ENCODE results near the gene RNU6-1. TPM values are rescaled to one million over a fixed set of nuclear protein-coding genes. Genes with fewer than 3 reads are reported as not detected.

Gene RNU6-1
- polyA plus RNA-seq, 2 of the 4 experiments (the other 2 are of a cell fraction) = not detected

DNA sequence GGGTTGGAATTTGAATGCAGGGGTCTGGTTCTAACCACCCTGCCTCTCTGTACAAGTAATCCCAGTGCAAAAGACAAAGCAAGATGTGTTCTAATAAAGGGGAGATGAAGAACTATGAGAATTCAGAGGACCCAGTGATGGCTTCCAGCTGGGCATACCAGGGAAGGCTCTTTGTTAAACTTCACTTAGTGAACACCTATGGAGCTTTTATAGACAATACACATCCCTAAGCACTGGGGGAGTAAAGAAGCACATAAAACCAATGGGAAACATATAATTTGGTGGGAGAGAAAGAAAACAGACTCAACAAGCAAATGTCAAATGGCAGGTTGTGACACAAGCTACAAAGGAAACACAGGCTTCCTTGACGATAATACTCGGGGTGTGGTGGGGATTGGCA is 47.9 kb upstream of the RNU6-1 start:
- peak overlapping the region; percentile 11 to 84; a peak in 2 of 6 replicates for H3K27ac ChIP-seq
- ChIA-PET POLR2A (no interaction called here), CTCF (interaction anchor here (0.7 to 9.4 kb wide), 6 partner anchors 11 to 80 kb away, joined by 3 to 76 read pairs (median 4); no protein-coding TSS in a partner anchor)
- no peak for ATAC-seq
- 0 out of 3 replicates have a peak, but pooled peaks cover 5% of the 10 kb centered on the region for H3K9me3 ChIP-seq
- TF ChIP-seq SREBF2 (IDR thresholded peaks at IDR 0.05) = no peak
- TF ChIP-seq NFE2L2 (conservative IDR thresholded peaks at IDR 0.05; ENCODE audit: low read length) = no peak
- TF ChIP-seq NPAS2 (CRISPR knock-in tag; IDR thresholded peaks at IDR 0.05; ENCODE audit: borderline replicate concordance) = no peak
- TF ChIP-seq, protein P1, sequence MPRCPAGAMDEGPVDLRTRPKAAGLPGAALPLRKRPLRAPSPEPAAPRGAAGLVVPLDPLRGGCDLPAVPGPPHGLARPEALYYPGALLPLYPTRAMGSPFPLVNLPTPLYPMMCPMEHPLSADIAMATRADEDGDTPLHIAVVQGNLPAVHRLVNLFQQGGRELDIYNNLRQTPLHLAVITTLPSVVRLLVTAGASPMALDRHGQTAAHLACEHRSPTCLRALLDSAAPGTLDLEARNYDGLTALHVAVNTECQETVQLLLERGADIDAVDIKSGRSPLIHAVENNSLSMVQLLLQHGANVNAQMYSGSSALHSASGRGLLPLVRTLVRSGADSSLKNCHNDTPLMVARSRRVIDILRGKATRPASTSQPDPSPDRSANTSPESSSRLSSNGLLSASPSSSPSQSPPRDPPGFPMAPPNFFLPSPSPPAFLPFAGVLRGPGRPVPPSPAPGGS (IDR thresholded peaks at IDR 0.05) = no peak
- TF ChIP-seq CTCF (IDR thresholded peaks at IDR 0.05) = no peak
- TF ChIP-seq KDM5A (IDR thresholded peaks at IDR 0.05) = no peak
- TF ChIP-seq, protein P2, sequence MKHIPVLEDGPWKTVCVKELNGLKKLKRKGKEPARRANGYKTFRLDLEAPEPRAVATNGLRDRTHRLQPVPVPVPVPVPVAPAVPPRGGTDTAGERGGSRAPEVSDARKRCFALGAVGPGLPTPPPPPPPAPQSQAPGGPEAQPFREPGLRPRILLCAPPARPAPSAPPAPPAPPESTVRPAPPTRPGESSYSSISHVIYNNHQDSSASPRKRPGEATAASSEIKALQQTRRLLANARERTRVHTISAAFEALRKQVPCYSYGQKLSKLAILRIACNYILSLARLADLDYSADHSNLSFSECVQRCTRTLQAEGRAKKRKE (CRISPR knock-in tag; IDR thresholded peaks at IDR 0.05; ENCODE audit: low read depth) = no peak
- no peak for TF ChIP-seq HOXA7 (CRISPR knock-in tag; IDR thresholded peaks at IDR 0.05)
- no peak for TF ChIP-seq RCOR1 (IDR thresholded peaks at IDR 0.05; ENCODE audit: low read depth, low read length)
- no peak for TF ChIP-seq TP53 (CRISPR knock-in tag; IDR thresholded peaks at IDR 0.05)
- no peak for TF ChIP-seq MAX (IDR thresholded peaks at IDR 0.05)
- TF ChIP-seq, protein P3, sequence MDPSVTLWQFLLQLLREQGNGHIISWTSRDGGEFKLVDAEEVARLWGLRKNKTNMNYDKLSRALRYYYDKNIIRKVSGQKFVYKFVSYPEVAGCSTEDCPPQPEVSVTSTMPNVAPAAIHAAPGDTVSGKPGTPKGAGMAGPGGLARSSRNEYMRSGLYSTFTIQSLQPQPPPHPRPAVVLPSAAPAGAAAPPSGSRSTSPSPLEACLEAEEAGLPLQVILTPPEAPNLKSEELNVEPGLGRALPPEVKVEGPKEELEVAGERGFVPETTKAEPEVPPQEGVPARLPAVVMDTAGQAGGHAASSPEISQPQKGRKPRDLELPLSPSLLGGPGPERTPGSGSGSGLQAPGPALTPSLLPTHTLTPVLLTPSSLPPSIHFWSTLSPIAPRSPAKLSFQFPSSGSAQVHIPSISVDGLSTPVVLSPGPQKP (IDR thresholded peaks at IDR 0.05; ENCODE audit: low read depth, low read length) = no peak
- no peak overlapping the region for H3K4me3 ChIP-seq
- H3K4me2 ChIP-seq = no peak overlapping the region
- WGBS (ENCODE audit: missing lambda C conversion rate) = 98% methylated on average over 2 of the region's 2 CpGs
- no peak for DNase-seq (ENCODE audit: low read depth in 1 of 2, low spot score in 1 of 2)
- peaks cover 38% of the 10 kb centered on the region for H3K4me1 ChIP-seq
- FAIRE-seq = no peak

DNA sequence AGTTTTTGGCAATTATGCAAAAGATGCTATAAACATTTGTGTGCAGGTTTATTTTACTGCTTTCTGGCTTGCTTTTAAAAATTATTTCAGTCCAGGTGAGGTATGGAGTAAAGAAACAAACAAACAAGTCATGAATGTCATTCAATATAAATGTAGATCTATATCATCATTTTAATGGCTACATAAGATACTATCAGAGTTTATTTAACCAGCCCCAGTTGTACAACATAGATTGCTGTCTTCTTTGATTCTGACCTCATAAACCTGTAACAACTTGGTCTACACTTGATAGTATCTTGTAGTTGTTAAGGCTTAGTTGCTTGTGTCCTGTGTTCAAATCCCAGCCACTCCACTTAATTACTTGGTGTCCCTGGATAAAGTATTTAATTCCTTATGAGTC is 46.0 kb upstream of the RNU6-1 start:
- peak overlapping the region; percentile 67; the same call in 2 of the 3 replicates for H3K4me2 ChIP-seq
- 0 out of 3 replicates have a peak, but pooled peaks cover 5% of the 10 kb centered on the region for H3K9me3 ChIP-seq
- POLR2A ChIA-PET = interaction anchor here (3.0 kb wide), 1 partner anchor 30 kb away, joined by 26 read pairs; no protein-coding TSS in a partner anchor
- peaks cover 50% of the 10 kb centered on the region for H3K4me1 ChIP-seq
- ATAC-seq (no peak), DNase-seq (ENCODE audit: low read depth in 1 of 2, low spot score in 1 of 2) (no peak), FAIRE-seq (peak; percentile 83)
- H3K27ac ChIP-seq = peak overlapping the region; percentile 84 to 93; a peak in 4 of 6 replicates
- CTCF ChIA-PET = interaction anchor here (1.1 to 9.4 kb wide), 2 partner anchors 24 to 32 kb away, joined by 3 to 76 read pairs; no protein-coding TSS in a partner anchor
- H3K4me3 ChIP-seq = no peak overlapping the region
- TF ChIP-seq SMC3 (IDR thresholded peaks at IDR 0.05) (no peak), FOXS1 (CRISPR knock-in tag; IDR thresholded peaks at IDR 0.05) (no peak), RARB (CRISPR knock-in tag; IDR thresholded peaks at IDR 0.05) (no peak), JUNB (IDR thresholded peaks at IDR 0.05) (no peak), HOXB5 (CRISPR knock-in tag; IDR thresholded peaks at IDR 0.05) (no peak), NR3C1 (IDR thresholded peaks at IDR 0.05) (no peak), HDAC2 (IDR thresholded peaks at IDR 0.05) (no peak), RNF2 (IDR thresholded peaks at IDR 0.05; ENCODE audit: borderline replicate concordance, low read depth) (no peak), ESRRA (IDR thresholded peaks at IDR 0.05; ENCODE audit: borderline replicate concordance, low read length) (no peak), ZNF302 (CRISPR knock-in tag; IDR thresholded peaks at IDR 0.05) (no peak)
- TF ChIP-seq, protein P4, sequence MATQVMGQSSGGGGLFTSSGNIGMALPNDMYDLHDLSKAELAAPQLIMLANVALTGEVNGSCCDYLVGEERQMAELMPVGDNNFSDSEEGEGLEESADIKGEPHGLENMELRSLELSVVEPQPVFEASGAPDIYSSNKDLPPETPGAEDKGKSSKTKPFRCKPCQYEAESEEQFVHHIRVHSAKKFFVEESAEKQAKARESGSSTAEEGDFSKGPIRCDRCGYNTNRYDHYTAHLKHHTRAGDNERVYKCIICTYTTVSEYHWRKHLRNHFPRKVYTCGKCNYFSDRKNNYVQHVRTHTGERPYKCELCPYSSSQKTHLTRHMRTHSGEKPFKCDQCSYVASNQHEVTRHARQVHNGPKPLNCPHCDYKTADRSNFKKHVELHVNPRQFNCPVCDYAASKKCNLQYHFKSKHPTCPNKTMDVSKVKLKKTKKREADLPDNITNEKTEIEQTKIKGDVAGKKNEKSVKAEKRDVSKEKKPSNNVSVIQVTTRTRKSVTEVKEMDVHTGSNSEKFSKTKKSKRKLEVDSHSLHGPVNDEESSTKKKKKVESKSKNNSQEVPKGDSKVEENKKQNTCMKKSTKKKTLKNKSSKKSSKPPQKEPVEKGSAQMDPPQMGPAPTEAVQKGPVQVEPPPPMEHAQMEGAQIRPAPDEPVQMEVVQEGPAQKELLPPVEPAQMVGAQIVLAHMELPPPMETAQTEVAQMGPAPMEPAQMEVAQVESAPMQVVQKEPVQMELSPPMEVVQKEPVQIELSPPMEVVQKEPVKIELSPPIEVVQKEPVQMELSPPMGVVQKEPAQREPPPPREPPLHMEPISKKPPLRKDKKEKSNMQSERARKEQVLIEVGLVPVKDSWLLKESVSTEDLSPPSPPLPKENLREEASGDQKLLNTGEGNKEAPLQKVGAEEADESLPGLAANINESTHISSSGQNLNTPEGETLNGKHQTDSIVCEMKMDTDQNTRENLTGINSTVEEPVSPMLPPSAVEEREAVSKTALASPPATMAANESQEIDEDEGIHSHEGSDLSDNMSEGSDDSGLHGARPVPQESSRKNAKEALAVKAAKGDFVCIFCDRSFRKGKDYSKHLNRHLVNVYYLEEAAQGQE (IDR thresholded peaks at IDR 0.05) = no peak
- TF ChIP-seq, protein P5, sequence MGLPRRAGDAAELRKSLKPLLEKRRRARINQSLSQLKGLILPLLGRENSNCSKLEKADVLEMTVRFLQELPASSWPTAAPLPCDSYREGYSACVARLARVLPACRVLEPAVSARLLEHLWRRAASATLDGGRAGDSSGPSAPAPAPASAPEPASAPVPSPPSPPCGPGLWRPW (IDR thresholded peaks at IDR 0.05) = no peak
- TF ChIP-seq, protein P6, sequence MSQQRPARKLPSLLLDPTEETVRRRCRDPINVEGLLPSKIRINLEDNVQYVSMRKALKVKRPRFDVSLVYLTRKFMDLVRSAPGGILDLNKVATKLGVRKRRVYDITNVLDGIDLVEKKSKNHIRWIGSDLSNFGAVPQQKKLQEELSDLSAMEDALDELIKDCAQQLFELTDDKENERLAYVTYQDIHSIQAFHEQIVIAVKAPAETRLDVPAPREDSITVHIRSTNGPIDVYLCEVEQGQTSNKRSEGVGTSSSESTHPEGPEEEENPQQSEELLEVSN (IDR thresholded peaks at IDR 0.05; ENCODE audit: borderline replicate concordance, low read depth) = no peak
